ENCODE measurements around the gene NBAS. TPM values are rescaled to one million over a fixed set of nuclear protein-coding genes. Genes with fewer than 3 reads are reported as not detected.

Gene NBAS
- total RNA-seq, 2 experiments from 2014 or later, result 24.4 to 28.8 TPM

DNA sequence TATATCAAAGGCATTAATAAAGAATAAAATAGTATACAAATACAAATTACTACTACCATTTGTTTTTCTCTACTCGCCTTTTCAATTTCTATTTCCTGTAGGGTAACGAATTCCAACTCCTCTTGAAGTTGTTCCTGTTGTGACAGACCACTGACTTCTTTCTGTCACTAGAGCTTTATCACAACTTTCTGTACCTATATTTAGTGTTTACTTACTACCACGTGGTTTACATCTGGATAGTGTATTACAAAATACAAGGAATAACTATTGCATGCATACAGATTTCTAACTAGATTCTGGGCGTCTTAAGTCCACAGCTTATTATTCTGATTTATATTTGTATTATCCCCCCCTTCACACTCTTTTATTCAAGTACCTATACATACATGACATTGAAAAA is 22.3 kb downstream of the NBAS start:
- H3K4me1 ChIP-seq (ENCODE audit: insufficient read depth, low read length, poor library complexity, severe bottlenecking), result peaks cover 20% of the 10 kb centered on the region
- H3K4me3 ChIP-seq (ENCODE audit: low read depth, low read length, poor library complexity, severe bottlenecking), result no peak overlapping the region
- no peaks in the 10 kb centered on the region for H3K9me3 ChIP-seq (ENCODE audit: low read length)
- no peak overlapping the region for H3K4me2 ChIP-seq (ENCODE audit: low read length)
- peaks cover 19% of the 10 kb centered on the region; the same call in 1 of the 2 replicates for H3K36me3 ChIP-seq (ENCODE audit: insufficient read depth, low read length)
- H3K27ac ChIP-seq (ENCODE audit: low read depth, low read length, poor library complexity, severe bottlenecking), result no peak overlapping the region
- BruUV-seq (replicated peaks), result no TSS peak
- no peak overlapping the region for H2AFZ ChIP-seq (ENCODE audit: low read length)
- ChIA-PET CTCF (ENCODE audit: unreplicated experiment) (no interaction called here), POLR2A (interaction anchor here (0.6 to 1.5 kb wide), 4 partner anchors 10 to 27 kb away, joined by 3 to 8 read pairs (median 4); no protein-coding TSS in a partner anchor)
- peaks cover 5% of the 10 kb centered on the region; the same call in 1 of the 2 replicates for H4K20me1 ChIP-seq (ENCODE audit: insufficient read depth, low read length)
- no peak for DNase-seq (ENCODE audit: low spot score)
- H3K9me2 ChIP-seq (ENCODE audit: insufficient read depth, low read length), result no peaks in the 10 kb centered on the region
- TF ChIP-seq, protein P1, sequence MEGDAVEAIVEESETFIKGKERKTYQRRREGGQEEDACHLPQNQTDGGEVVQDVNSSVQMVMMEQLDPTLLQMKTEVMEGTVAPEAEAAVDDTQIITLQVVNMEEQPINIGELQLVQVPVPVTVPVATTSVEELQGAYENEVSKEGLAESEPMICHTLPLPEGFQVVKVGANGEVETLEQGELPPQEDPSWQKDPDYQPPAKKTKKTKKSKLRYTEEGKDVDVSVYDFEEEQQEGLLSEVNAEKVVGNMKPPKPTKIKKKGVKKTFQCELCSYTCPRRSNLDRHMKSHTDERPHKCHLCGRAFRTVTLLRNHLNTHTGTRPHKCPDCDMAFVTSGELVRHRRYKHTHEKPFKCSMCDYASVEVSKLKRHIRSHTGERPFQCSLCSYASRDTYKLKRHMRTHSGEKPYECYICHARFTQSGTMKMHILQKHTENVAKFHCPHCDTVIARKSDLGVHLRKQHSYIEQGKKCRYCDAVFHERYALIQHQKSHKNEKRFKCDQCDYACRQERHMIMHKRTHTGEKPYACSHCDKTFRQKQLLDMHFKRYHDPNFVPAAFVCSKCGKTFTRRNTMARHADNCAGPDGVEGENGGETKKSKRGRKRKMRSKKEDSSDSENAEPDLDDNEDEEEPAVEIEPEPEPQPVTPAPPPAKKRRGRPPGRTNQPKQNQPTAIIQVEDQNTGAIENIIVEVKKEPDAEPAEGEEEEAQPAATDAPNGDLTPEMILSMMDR (conservative IDR thresholded peaks at IDR 0.05; ENCODE audit: low read length), result no peak
- no peak for TF ChIP-seq EZH2phosphoT487 (IDR thresholded peaks at IDR 0.05; ENCODE audit: borderline replicate concordance, low read depth, low read length)
- intact Hi-C loops (cut with micrococcal nuclease; ENCODE audit: unreplicated experiment), result no loop called here
- H3K79me2 ChIP-seq (ENCODE audit: insufficient read depth, low read depth, low read length), result no peaks in the 10 kb centered on the region

DNA sequence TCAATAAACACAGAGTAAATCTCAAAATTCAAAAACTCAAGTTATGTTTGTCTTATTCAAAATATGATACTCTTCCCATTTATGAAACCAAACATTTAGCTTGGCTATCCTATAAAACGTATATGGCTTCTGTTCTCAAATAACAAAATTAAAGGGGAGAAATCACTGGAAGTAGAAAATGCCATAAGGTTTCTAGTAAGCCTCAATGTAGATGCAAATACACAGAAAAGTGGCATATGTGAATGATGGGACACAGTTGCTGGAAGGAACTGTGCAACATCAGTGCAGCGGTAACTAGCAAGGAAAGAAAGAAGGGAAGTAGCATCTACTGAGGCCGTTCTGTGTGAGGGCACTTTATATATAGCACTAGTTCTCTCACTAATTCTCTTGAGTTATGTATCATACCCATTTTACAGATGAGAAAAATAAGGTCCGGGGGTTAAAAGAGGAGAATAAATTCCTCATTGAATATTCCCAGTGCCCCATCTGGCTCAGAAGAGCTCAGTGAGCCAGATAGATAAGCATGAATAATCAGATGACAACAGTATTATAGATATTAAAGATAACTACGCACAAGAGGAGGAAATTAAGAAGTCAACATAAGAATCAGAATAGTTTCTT is 27.2 kb downstream of the NBAS start:
- no peak for DNase-seq (ENCODE audit: low spot score)
- Histone ChIP-seq H3K9me2 (ENCODE audit: insufficient read depth, low read length) (no peaks in the 10 kb centered on the region), H2AFZ (ENCODE audit: low read length) (no peak overlapping the region), H3K4me3 (ENCODE audit: low read depth, low read length, poor library complexity, severe bottlenecking) (no peak overlapping the region), H3K36me3 (ENCODE audit: insufficient read depth, low read length) (peaks cover 44% of the 10 kb centered on the region), H3K4me1 (ENCODE audit: insufficient read depth, low read length, poor library complexity, severe bottlenecking) (peaks cover under 1% of the 10 kb centered on the region), H4K20me1 (ENCODE audit: insufficient read depth, low read length) (no peaks in the 10 kb centered on the region), H3K79me2 (ENCODE audit: insufficient read depth, low read depth, low read length) (no peaks in the 10 kb centered on the region), H3K9me3 (ENCODE audit: low read length) (no peaks in the 10 kb centered on the region), H3K4me2 (ENCODE audit: low read length) (no peak overlapping the region), H3K27ac (ENCODE audit: low read depth, low read length, poor library complexity, severe bottlenecking) (no peak overlapping the region)
- TF ChIP-seq, protein P1 (conservative IDR thresholded peaks at IDR 0.05; ENCODE audit: low read length), result no peak
- no peak for TF ChIP-seq EZH2phosphoT487 (IDR thresholded peaks at IDR 0.05; ENCODE audit: borderline replicate concordance, low read depth, low read length)
- intact Hi-C loops (cut with micrococcal nuclease; ENCODE audit: unreplicated experiment), result no loop called here
- POLR2A ChIA-PET, result interaction anchor here (0.7 to 0.8 kb wide), 3 partner anchors 28 to 770 kb away, joined by 3 to 6 read pairs (median 3); no protein-coding TSS in a partner anchor
- no TSS peak for BruUV-seq (replicated peaks)
- CTCF ChIA-PET (ENCODE audit: unreplicated experiment), result no interaction called here

DNA sequence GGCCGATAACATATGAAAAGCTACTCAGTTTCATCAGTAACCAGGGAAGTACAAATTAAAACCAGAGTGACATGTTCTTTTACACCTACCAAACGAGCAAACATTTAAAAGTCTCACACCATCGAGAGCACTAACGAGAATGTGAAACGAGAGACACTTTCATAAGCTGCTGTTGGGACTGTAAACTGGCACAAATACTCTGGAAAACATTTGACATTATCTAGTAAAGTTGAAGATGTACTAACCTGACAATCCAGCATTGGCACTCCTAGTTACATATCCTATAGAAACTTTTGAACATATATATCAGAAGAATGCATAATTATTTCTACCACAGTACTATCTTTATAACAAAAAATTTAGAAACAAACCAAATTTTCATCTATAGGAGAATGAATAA is 28.1 kb downstream of the NBAS start:
- Histone ChIP-seq H3K9me2 (ENCODE audit: insufficient read depth, low read length) (no peaks in the 10 kb centered on the region), H3K4me1 (ENCODE audit: insufficient read depth, low read length, poor library complexity, severe bottlenecking) (no peaks in the 10 kb centered on the region), H2AFZ (ENCODE audit: low read length) (no peak overlapping the region), H4K20me1 (ENCODE audit: insufficient read depth, low read length) (no peaks in the 10 kb centered on the region), H3K79me2 (ENCODE audit: insufficient read depth, low read depth, low read length) (no peaks in the 10 kb centered on the region), H3K4me2 (ENCODE audit: low read length) (no peak overlapping the region), H3K27ac (ENCODE audit: low read depth, low read length, poor library complexity, severe bottlenecking) (no peak overlapping the region), H3K9me3 (ENCODE audit: low read length) (no peaks in the 10 kb centered on the region), H3K4me3 (ENCODE audit: low read depth, low read length, poor library complexity, severe bottlenecking) (no peak overlapping the region), H3K36me3 (ENCODE audit: insufficient read depth, low read length) (peaks cover 42% of the 10 kb centered on the region)
- intact Hi-C loops (cut with micrococcal nuclease; ENCODE audit: unreplicated experiment), result no loop called here
- ChIA-PET POLR2A (no interaction called here), CTCF (ENCODE audit: unreplicated experiment) (no interaction called here)
- no peak for DNase-seq (ENCODE audit: low spot score)
- no TSS peak for BruUV-seq (replicated peaks)
- TF ChIP-seq, protein P1 (conservative IDR thresholded peaks at IDR 0.05; ENCODE audit: low read length), result no peak
- TF ChIP-seq EZH2phosphoT487 (IDR thresholded peaks at IDR 0.05; ENCODE audit: borderline replicate concordance, low read depth, low read length), result no peak

Data from OCI-LY7 (cell line).